Activated CD8-positive, alpha-beta T cell treated with anti-CD3 and anti-CD28 coated beads for 36 hours (primary cell): ENCODE data around the gene AMDHD2. TPM values are rescaled to one million over a fixed set of nuclear protein-coding genes. Genes with fewer than 3 reads are reported as not detected.

Source experiments
- ATAC-seq: fragments of 200-7000 bp; cut with Tn5 transposase; one replicate; pipeline ENCODE4 v1.10.0; 2021; ENCODE audit warnings: mild to moderate bottlenecking, moderate library complexity
- CTCF ChIA-PET: fragments of 350-600 bp; sonication (Branson Sonifier 250); formaldehyde crosslinking; loops from one replicate; lab custom pipeline; 2021; ENCODE audit warnings: antibody characterized with exemption; lab: Charles Lee
- POLR2A ChIA-PET: fragments of 350-600 bp; sonication (Branson Sonifier 250); formaldehyde crosslinking; loops from one replicate; lab custom pipeline; 2021; ENCODE audit warnings: antibody characterized with exemption; lab: Charles Lee
- DNase-seq: peaks from one replicate; pipeline ENCODE4 v3.0.0-alpha.2; 2020
- H3K27ac Mint-ChIP-seq: one replicate; pipeline ENCODE4 v1.8.0; 2021; ENCODE audit warnings: mild to moderate bottlenecking, mixed read lengths
- H3K27me3 Mint-ChIP-seq: one replicate; pipeline ENCODE4 v1.8.0; 2021; ENCODE audit warnings: mixed read lengths
- H3K36me3 Mint-ChIP-seq: one replicate; pipeline ENCODE4 v1.8.0; 2021; ENCODE audit warnings: low read depth, mixed read lengths
- H3K4me1 Mint-ChIP-seq: one replicate; pipeline ENCODE4 v1.8.0; 2021; ENCODE audit warnings: low read depth, mixed read lengths
- H3K4me3 Mint-ChIP-seq: one replicate; pipeline ENCODE4 v1.8.0; 2021; ENCODE audit warnings: mild to moderate bottlenecking, moderate library complexity, mixed read lengths
- H3K9me3 Mint-ChIP-seq: one replicate; pipeline ENCODE4 v1.8.0; 2021; ENCODE audit warnings: mixed read lengths
- intact Hi-C: fragments of 100-400 bp; cut with micrococcal nuclease; formaldehyde crosslinking; loops from one replicate; pipeline ENCODE4 v1.10.0; 2022
- total RNA-seq, 2 experiments: library from RNA; stranded (reverse); gene quantifications; one replicate each; pipeline ENCODE4 v1.2.3, GENCODE V29; 2021
- TF ChIP-seq, protein P1 (sequence below): fragments of 200-600 bp; IDR thresholded peaks from one replicate; pipeline ENCODE4 v1.8.0; 2022; ENCODE audit warnings: antibody characterized with exemption, mild to moderate bottlenecking

Gene AMDHD2
- total RNA-seq, 2 experiments from 2014 or later: 28.2 to 29.0 TPM

DNA sequence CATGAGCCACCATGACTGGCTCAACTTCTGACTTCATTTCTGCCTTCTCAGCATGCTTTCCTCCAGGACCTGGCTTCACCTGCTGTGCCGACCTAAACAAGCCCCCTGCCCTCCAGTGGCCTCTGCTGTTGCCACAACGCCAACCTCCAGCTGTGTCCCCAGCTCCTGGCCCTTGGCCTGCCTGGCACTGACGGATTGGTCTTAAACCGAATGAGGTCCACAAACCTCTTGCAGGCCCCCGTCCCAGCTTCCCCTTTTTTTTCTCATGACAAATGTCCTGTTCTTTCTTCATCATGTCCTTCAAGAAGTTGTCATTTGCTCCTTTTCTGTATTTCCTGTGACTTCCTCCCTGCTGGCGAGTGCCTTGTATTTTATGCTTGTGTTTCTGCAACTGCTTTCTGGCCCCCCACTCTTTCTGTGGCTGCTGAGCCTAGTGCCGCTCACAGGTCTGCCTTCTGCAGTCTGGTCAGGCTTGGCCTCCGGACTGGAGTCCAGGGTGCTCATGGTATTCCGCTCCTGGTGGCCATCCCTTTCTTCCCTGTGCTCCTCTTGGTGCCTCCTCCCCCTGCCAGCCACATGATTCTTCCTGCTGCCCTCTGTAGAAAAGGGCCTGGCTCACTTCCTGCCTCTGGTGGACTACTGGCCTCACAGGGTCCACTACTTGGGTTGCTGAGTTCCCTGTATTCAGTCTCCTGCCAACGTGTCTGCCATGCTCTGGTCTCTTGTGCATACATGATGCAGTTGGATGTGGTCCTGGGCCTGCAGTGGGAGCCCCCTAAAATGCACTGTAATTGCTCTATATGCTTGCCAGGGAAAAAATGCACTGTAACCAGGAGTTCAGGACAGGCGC lies 3.6 kb upstream of the AMDHD2 start:
- no peak for ATAC-seq
- peak overlapping the region; percentile 96 for H3K27ac Mint-ChIP-seq
- no peak for DNase-seq
- POLR2A ChIA-PET: interaction anchor here (3.7 kb wide), 1 partner anchor 16 kb away, joined by 26 read pairs; the partner anchor contains the start of gene CEMP1
- peaks cover 19% of the 10 kb centered on the region for H3K36me3 Mint-ChIP-seq
- peak overlapping the region; percentile 94 for H3K4me3 Mint-ChIP-seq
- intact Hi-C loops: no loop called here
- H3K9me3 Mint-ChIP-seq: no peaks in the 10 kb centered on the region
- H3K4me1 Mint-ChIP-seq: peaks cover 59% of the 10 kb centered on the region
- CTCF ChIA-PET: interaction anchor here (0.7 to 1.1 kb wide), 2 partner anchors 8 to 201 kb away, joined by 3 read pairs; no protein-coding TSS in a partner anchor
- H3K27me3 Mint-ChIP-seq: no peaks in the 10 kb centered on the region
- TF ChIP-seq, protein P1, sequence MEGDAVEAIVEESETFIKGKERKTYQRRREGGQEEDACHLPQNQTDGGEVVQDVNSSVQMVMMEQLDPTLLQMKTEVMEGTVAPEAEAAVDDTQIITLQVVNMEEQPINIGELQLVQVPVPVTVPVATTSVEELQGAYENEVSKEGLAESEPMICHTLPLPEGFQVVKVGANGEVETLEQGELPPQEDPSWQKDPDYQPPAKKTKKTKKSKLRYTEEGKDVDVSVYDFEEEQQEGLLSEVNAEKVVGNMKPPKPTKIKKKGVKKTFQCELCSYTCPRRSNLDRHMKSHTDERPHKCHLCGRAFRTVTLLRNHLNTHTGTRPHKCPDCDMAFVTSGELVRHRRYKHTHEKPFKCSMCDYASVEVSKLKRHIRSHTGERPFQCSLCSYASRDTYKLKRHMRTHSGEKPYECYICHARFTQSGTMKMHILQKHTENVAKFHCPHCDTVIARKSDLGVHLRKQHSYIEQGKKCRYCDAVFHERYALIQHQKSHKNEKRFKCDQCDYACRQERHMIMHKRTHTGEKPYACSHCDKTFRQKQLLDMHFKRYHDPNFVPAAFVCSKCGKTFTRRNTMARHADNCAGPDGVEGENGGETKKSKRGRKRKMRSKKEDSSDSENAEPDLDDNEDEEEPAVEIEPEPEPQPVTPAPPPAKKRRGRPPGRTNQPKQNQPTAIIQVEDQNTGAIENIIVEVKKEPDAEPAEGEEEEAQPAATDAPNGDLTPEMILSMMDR: no peak

GRCh38 chr16:2517954-2518605 lies 2.1 kb upstream of the AMDHD2 start:
- H3K9me3 Mint-ChIP-seq: no peaks in the 10 kb centered on the region
- intact Hi-C loops: no loop called here
- TF ChIP-seq, protein P1: no peak
- ATAC-seq (no peak), DNase-seq (no peak)
- H3K36me3 Mint-ChIP-seq: peaks cover 19% of the 10 kb centered on the region
- no peaks in the 10 kb centered on the region for H3K27me3 Mint-ChIP-seq
- CTCF ChIA-PET: no interaction called here
- POLR2A ChIA-PET: interaction anchor here (0.9 to 6.2 kb wide), 3 partner anchors 9 to 363 kb away, joined by 3 to 67 read pairs (median 4); partner anchors contain the start of genes CEMP1 and TRAF7
- peaks cover 54% of the 10 kb centered on the region for H3K4me1 Mint-ChIP-seq
- H3K27ac Mint-ChIP-seq: peak overlapping the region; percentile 96
- no peak overlapping the region for H3K4me3 Mint-ChIP-seq

- Mint-ChIP-seq H3K36me3 (peaks cover 18% of the 10 kb centered on the region), H3K27ac (peak overlapping the region; percentile 83), H3K4me3 (peak overlapping the region; percentile 48), H3K9me3 (no peaks in the 10 kb centered on the region), H3K4me1 (peaks cover 51% of the 10 kb centered on the region), H3K27me3 (no peaks in the 10 kb centered on the region)
- ChIA-PET POLR2A (interaction anchor here (0.9 to 6.2 kb wide), 4 partner anchors 8 to 364 kb away, joined by 3 to 67 read pairs (median 4); partner anchors contain the start of genes CEMP1 and TRAF7), CTCF (interaction anchor here (1.0 to 1.4 kb wide), 2 partner anchors 14 to 18 kb away, joined by 3 to 4 read pairs; no protein-coding TSS in a partner anchor)
- intact Hi-C loops: no loop called here
- TF ChIP-seq, protein P1: no peak
- DNase-seq: no peak
- no peak for ATAC-seq
Measured at GRCh38 chr16:2518823-2519710, 1.1 kb upstream of the AMDHD2 start.

DNA sequence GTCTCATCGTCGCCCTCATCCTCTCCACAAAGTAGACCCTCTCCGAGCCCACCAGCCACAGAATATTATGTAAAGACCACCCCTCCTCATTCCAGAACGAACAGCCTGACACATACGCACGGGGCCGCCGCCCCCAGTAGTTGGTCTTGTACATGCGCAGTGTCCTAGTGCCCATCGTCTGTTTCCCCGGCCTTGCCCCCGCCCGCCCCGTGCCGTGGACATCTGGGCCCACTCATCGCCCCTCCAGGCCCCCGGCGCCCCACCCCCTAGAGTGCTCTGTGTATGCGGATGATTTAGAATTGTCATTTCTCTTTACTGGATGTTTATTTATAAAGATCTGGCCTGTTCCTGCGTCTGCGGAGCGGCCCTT lies 475 bp upstream of the AMDHD2 start:
- Mint-ChIP-seq H3K9me3 (no peaks in the 10 kb centered on the region), H3K27me3 (no peaks in the 10 kb centered on the region), H3K4me3 (peak overlapping the region; percentile 48), H3K27ac (peak overlapping the region; percentile 83), H3K36me3 (peaks cover 21% of the 10 kb centered on the region), H3K4me1 (peaks cover 55% of the 10 kb centered on the region)
- ATAC-seq: no peak
- no peak for DNase-seq
- intact Hi-C loops: no loop called here
- CTCF ChIA-PET: interaction anchor here (0.7 to 1.4 kb wide), 3 partner anchors 13 to 1792 kb away, joined by 3 to 4 read pairs (median 3); no protein-coding TSS in a partner anchor
- TF ChIP-seq, protein P1: no peak
- POLR2A ChIA-PET: interaction anchor here (0.8 to 6.2 kb wide), 7 partner anchors 9 to 366 kb away, joined by 3 to 67 read pairs (median 5); partner anchors contain the start of genes CEMP1, PDPK1 and TEDC2
